K562 (cell line): ENCODE data around the gene XIRP2. TPM values are rescaled to one million over a fixed set of nuclear protein-coding genes. Genes with fewer than 3 reads are reported as not detected.

ENCODE experiments used
- ATAC-seq: fragments of 200-7000 bp; cut with Tn5 transposase; 3 replicates; pipeline ENCODE4 v1.9.1; 2020; ENCODE audit warnings: moderate library complexity
- BruUV-seq: library from RNA; stranded (reverse); fragments of 400-500 nt; replicated peaks from 2 replicates; lab custom pipeline; 2021; lab: Mats Ljungman, UMichigan
- CTCF ChIA-PET: fragments of 300-600 bp; formaldehyde crosslinking; extraction: SDS; loops from one replicate; lab custom pipeline; 2021; ENCODE audit warnings: low intra/inter-chr PET ratio; lab: Yijun Ruan, JAX
- POLR2A ChIA-PET: fragments of 300-600, 350-650 bp; sonication (Branson Sonifier 250); formaldehyde crosslinking; extraction: SDS; loops from one replicate; lab custom pipeline; 2021; ENCODE audit warnings: antibody characterized with exemption, inconsistent platforms; lab: Yijun Ruan, JAX
- DNase-seq, 4 experiments: peaks; one replicate each; pipeline versions ENCODE4 v3.0.0 to v3.0.0-alpha.2; 2011 to 2018; ENCODE audit warnings: low spot score in 3 of 4, mixed read lengths in 3 of 4; ENCODE audit errors: extremely low read depth in 1 of 4
- FAIRE-seq: peaks from 2 replicates; lab custom pipeline; 2011; peaks lifted over from hg19 to GRCh38; lab: Jason Lieb, UNC
- H2AFZ ChIP-seq: 2 replicates; pipeline ENCODE4 v1.6.0; 2011; ENCODE audit warnings: low read depth, low read length, control low read depth, inconsistent platforms
- H3K27ac ChIP-seq: fragments of 200-600 bp; 3 replicates; pipeline ENCODE4 v1.8.0; 2011; ENCODE audit warnings: low read depth, mild to moderate bottlenecking, control low read depth, inconsistent platforms, low read length, moderate library complexity, mixed read lengths; ENCODE audit errors: extremely low read depth
- H3K27me3 ChIP-seq, 2 experiments: fragments of 300-600 bp in 1 of 2; 2 replicates in 1 of 2; 3 replicates in 1 of 2; pipeline versions ENCODE4 v1.6.0 to v1.8.0; 2011; ENCODE audit warnings: inconsistent platforms in 2 of 2, low read length in 2 of 2, mild to moderate bottlenecking in 1 of 2, mixed read lengths in 1 of 2, moderate library complexity in 1 of 2; ENCODE audit not compliant: control insufficient read depth in 2 of 2, insufficient read depth in 2 of 2
- H3K36me3 ChIP-seq: fragments of 300-600 bp; 3 replicates; pipeline ENCODE4 v1.8.0; 2011; ENCODE audit warnings: mild to moderate bottlenecking, low read length, inconsistent platforms; ENCODE audit not compliant: control insufficient read depth, insufficient read depth
- H3K4me1 ChIP-seq, 2 experiments: fragments of 200-600 bp in 1 of 2; replicated peaks in 1 of 2; 2 replicates in 1 of 2; 3 replicates in 1 of 2; pipeline versions ENCODE4 v1.5.1 to v1.8.0; 2011; ENCODE audit warnings: inconsistent platforms in 2 of 2, low read length in 2 of 2, mild to moderate bottlenecking in 1 of 2, mixed read lengths in 1 of 2, moderate library complexity in 1 of 2; ENCODE audit not compliant: control insufficient read depth in 2 of 2, insufficient read depth in 2 of 2
- H3K4me2 ChIP-seq: 2 replicates; pipeline ENCODE4 v1.6.1; 2011; ENCODE audit warnings: low read length, control low read depth, inconsistent platforms, mixed read lengths; ENCODE audit not compliant: insufficient read depth
- H3K4me3 ChIP-seq: fragments of 200-600 bp; sonication (generic), shearing (Covaris generic); 2 replicates; pipeline ENCODE4 v1.5.1; 2016; ENCODE audit warnings: control low read depth, inconsistent platforms
- H3K79me2 ChIP-seq: fragments of 200-600 bp; 3 replicates; pipeline ENCODE4 v1.8.0; 2011; ENCODE audit warnings: low read length, inconsistent platforms; ENCODE audit not compliant: control insufficient read depth, insufficient read depth
- H3K9ac ChIP-seq, 2 experiments: 2 replicates each; pipeline versions ENCODE4 v1.6.0 to v1.6.1; 2011; ENCODE audit warnings: low read depth in 2 of 2, low read length in 2 of 2, control low read depth in 1 of 2, inconsistent platforms in 1 of 2, mild to moderate bottlenecking in 1 of 2, mixed read lengths in 1 of 2; ENCODE audit not compliant: insufficient read depth in 1 of 2
- H3K9me1 ChIP-seq: one replicate; pipeline ENCODE4 v1.6.0; 2011; ENCODE audit warnings: inconsistent platforms, mild to moderate bottlenecking, low read length, moderate library complexity; ENCODE audit not compliant: control insufficient read depth, insufficient read depth
- H3K9me3 ChIP-seq: replicated peaks from 2 replicates; pipeline ENCODE4 v1.5.1; 2011; ENCODE audit warnings: low read depth, low read length, inconsistent platforms; ENCODE audit not compliant: control insufficient read depth, insufficient read depth
- H4K20me1 ChIP-seq: replicated peaks from 2 replicates; pipeline ENCODE4 v1.6.1; 2011; ENCODE audit warnings: low read length, inconsistent platforms, mixed read lengths; ENCODE audit not compliant: control insufficient read depth, insufficient read depth
- CCNT2 ChIP-seq: IDR thresholded peaks from 2 replicates; pipeline ENCODE4 v1.6.1; 2011; ENCODE audit warnings: borderline replicate concordance, low read depth, mild to moderate bottlenecking, moderate library complexity, mixed read lengths, low read length; ENCODE audit not compliant: insufficient read length; ENCODE audit errors: extremely low read depth
- CHD7 ChIP-seq: fragments of 200-600 bp; sonication (generic); IDR thresholded peaks from one replicate; pipeline ENCODE4 v1.6.1; 2012; ENCODE audit warnings: mild to moderate bottlenecking, low read depth, low read length, inconsistent platforms
- ESRRA ChIP-seq: fragments of 450-650 bp; IDR thresholded peaks from 2 replicates; pipeline ENCODE4 v1.6.1; 2014; ENCODE audit warnings: low read depth, mild to moderate bottlenecking, moderate library complexity, borderline replicate concordance
- SIRT6 ChIP-seq: IDR thresholded peaks from one replicate; pipeline ENCODE4 v1.6.1; 2012; ENCODE audit warnings: low read depth, mild to moderate bottlenecking, control low read depth, inconsistent platforms, low read length, moderate library complexity
- SOX6 ChIP-seq: fragments of 450-650 bp; IDR thresholded peaks from 2 replicates; pipeline ENCODE4 v1.6.1; 2014; ENCODE audit warnings: mild to moderate bottlenecking
- ZNF561 ChIP-seq: fragments of 450-650 bp; formaldehyde crosslinking; conservative IDR thresholded peaks from 2 replicates; pipeline ENCODE4 v1.4.0; 2020; ENCODE audit warnings: mild to moderate bottlenecking, moderate library complexity
- ZNF644 ChIP-seq: fragments of 200-800 bp; sonication (Bioruptor generic); IDR thresholded peaks from 2 replicates; pipeline ENCODE4 v1.6.1; 2016; ENCODE audit warnings: low read depth, missing genetic modification characterization, missing compliant biosample characterization
- ZNF76 ChIP-seq: fragments of 250-450 bp; sonication (Bioruptor Pico); IDR thresholded peaks from 2 replicates; pipeline ENCODE4 v1.4.0; 2020; ENCODE audit warnings: mild to moderate bottlenecking, moderate library complexity, borderline replicate concordance
- WGBS: fragments of 100-300 bp; shearing (Covaris generic); methylation state at CpG from one replicate; pipeline ENCODE4 v1.1.6; 2016; ENCODE audit warnings: low coverage, mixed read lengths; ENCODE audit not compliant: insufficient coverage; ENCODE audit errors: missing lambda C conversion rate; 5-methylcytosine and 5-hydroxymethylcytosine counted together
- in situ Hi-C: fragments of 300-500 bp; cut with MboI; formaldehyde crosslinking; loops from 4 replicates; pipeline ENCODE4 v1.15.0; 2018; ENCODE audit warnings: inconsistent platforms, mixed read lengths
- intact Hi-C: fragments of 100-400 bp; cut with micrococcal nuclease; formaldehyde crosslinking; loops from 2 replicates; pipeline ENCODE4 v1.14.2; 2022
- polyA plus RNA-seq, 8 experiments: library from polyadenylated mRNA; depleted of rRNA in 4 of 8; stranded (reverse) in 5 of 8; unstranded in 3 of 8; fragments of >200 nt; fragmentation: Nextera tagmentation in 2 of 8; fragmentation: Illumina TruSeq in 1 of 8; extraction: Ambion mirVana in 2 of 8; extraction: Trizol in 1 of 8; gene quantifications; 2 replicates each; pipeline versions ENCODE4 v1.2.1 to v1.2.3, GENCODE V29; 2011 to 2014; ENCODE audit warnings: inconsistent platforms in 1 of 8, missing spikeins in 1 of 8
- total RNA-seq, 7 experiments: library from RNA; depleted of rRNA in 6 of 7; stranded (reverse); fragments of >200 nt in 6 of 7; fragmentation: Illumina TruSeq in 2 of 7; extraction: Trizol in 2 of 7; gene quantifications; 2 replicates each; pipeline versions ENCODE4 v1.2.1 to v1.2.3, GENCODE V29; 2011 to 2021; ENCODE audit warnings: low replicate concordance in 1 of 7

The XIRP2 gene
- total and polyA plus RNA-seq, 9 of the 15 experiments (the other 6 are each of a cell fraction or from before 2014, with no cell fraction given): 0.04 to 0.10 (median 0.04) TPM; not detected in 2

- H3K4me2 ChIP-seq: no peak overlapping the region
- no peaks in the 10 kb centered on the region for H3K79me2 ChIP-seq
- 0% methylated on average over 2 of the region's 2 CpGs for WGBS
- H3K9ac ChIP-seq: no peak overlapping the region
- in situ Hi-C loops: no loop called here
- H3K27ac ChIP-seq: no peak overlapping the region
- POLR2A ChIA-PET: no interaction called here
- TF ChIP-seq ZNF644 (tag) (no peak), CCNT2 (no peak), ESRRA (no peak), ZNF76 (CRISPR knock-in tag) (no peak), ZNF561 (CRISPR knock-in tag) (no peak), CHD7 (no peak), SIRT6 (no peak), SOX6 (no peak)
- TF ChIP-seq, all 486 proteins: peak for 0
- DNase-seq (no peak), ATAC-seq (no peak), FAIRE-seq (no peak)
- Histone ChIP-seq H3K9me3 (no peaks in the 10 kb centered on the region), H4K20me1 (no peaks in the 10 kb centered on the region), H3K4me3 (no peak overlapping the region), H3K27me3 (no peaks in the 10 kb centered on the region), H3K9me1 (no peaks in the 10 kb centered on the region), H2AFZ (no peak overlapping the region), H3K36me3 (no peaks in the 10 kb centered on the region), H3K4me1 (no peaks in the 10 kb centered on the region)
- intact Hi-C loops: no loop called here
- CTCF ChIA-PET: no interaction called here
- no TSS peak for BruUV-seq
Measured at GRCh38 chr2:166841152-166841551, 47.1 kb upstream of the XIRP2 start.
